A549 (cell line): ENCODE data around the gene BCL2L11. TPM values are rescaled to one million over a fixed set of nuclear protein-coding genes. Genes with fewer than 3 reads are reported as not detected.

Experiments used
- ATAC-seq, 2 experiments: fragments of 200-7000 bp in 1 of 2; fragments of >200 bp in 1 of 2; cut with Nextera tagmentation in 1 of 2; cut with Tn5 transposase in 1 of 2; 3 replicates each; pipeline versions ENCODE4 v1.8.0 to v1.9.1; 2018 to 2020; ENCODE audit warnings: mild to moderate bottlenecking in 1 of 2, moderate library complexity in 1 of 2
- CTCF ChIA-PET: fragments of 300-600 bp; sonication (Branson Sonifier 250); formaldehyde crosslinking; extraction: SDS; loops from one replicate; lab custom pipeline; 2021; ENCODE audit warnings: antibody characterized with exemption, inconsistent platforms; lab: Yijun Ruan, JAX
- POLR2A ChIA-PET: fragments of 350-600 bp; formaldehyde crosslinking; extraction: SDS; loops from one replicate; lab custom pipeline; 2021; ENCODE audit warnings: antibody characterized with exemption, inconsistent platforms; lab: Yijun Ruan, JAX
- DNase-seq, 2 experiments: peaks; one replicate each; pipeline versions ENCODE4 v3.0.0 to v3.0.0-alpha.2; 2011 to 2016; ENCODE audit warnings: low read depth in 1 of 2, low spot score in 1 of 2
- FAIRE-seq: peaks from 2 replicates; lab custom pipeline; 2011; peaks lifted over from hg19 to GRCh38; lab: Jason Lieb, UNC
- H3K27ac ChIP-seq, 2 experiments: fragments of >200 bp; sonication (Bioruptor Twin); formaldehyde crosslinking; 3 replicates each; pipeline ENCODE4 v1.5.1; 2016 to 2017
- H3K4me1 ChIP-seq: fragments of >200 bp; sonication (Bioruptor Twin); formaldehyde crosslinking; 3 replicates; pipeline ENCODE4 v1.6.1; 2016
- H3K4me2 ChIP-seq: fragments of >200 bp; sonication (Bioruptor Twin); formaldehyde crosslinking; 3 replicates; pipeline ENCODE4 v1.6.1; 2016
- H3K4me3 ChIP-seq: fragments of >200 bp; sonication (Bioruptor Twin); formaldehyde crosslinking; 3 replicates; pipeline ENCODE4 v1.5.1; 2016
- H3K9me3 ChIP-seq: fragments of >200 bp; sonication (Bioruptor Twin); formaldehyde crosslinking; 3 replicates; pipeline ENCODE4 v1.6.1; 2016
- CBX2 ChIP-seq: fragments of 200-600 bp; sonication (generic); IDR thresholded peaks from 2 replicates; pipeline ENCODE4 v1.6.1; 2016; ENCODE audit warnings: low read depth, mild to moderate bottlenecking, borderline replicate concordance
- CBX8 ChIP-seq: fragments of 200-600 bp; sonication (generic); IDR thresholded peaks from 2 replicates; pipeline ENCODE4 v1.6.1; 2016
- CHD2 ChIP-seq: fragments of 150-350 bp; IDR thresholded peaks from 2 replicates; pipeline ENCODE4 v1.6.1; 2014; ENCODE audit warnings: low read length; ENCODE audit not compliant: partially characterized antibody
- CHD4 ChIP-seq: fragments of 200-600 bp; sonication (generic); IDR thresholded peaks from 2 replicates; pipeline ENCODE4 v1.6.1; 2016; ENCODE audit warnings: antibody characterized with exemption, mild to moderate bottlenecking, borderline replicate concordance
- EHF ChIP-seq: fragments of 250-450 bp; sonication (Bioruptor Pico); IDR thresholded peaks from 2 replicates; pipeline ENCODE4 v1.5.0; 2020; ENCODE audit warnings: mild to moderate bottlenecking
- EP300 ChIP-seq, 2 experiments: fragments of >200 bp; sonication (Bioruptor Twin); formaldehyde crosslinking; IDR thresholded peaks; 2 replicates in 1 of 2; 3 replicates in 1 of 2; pipeline ENCODE4 v1.6.1; 2016 to 2017
- ESRRA ChIP-seq: fragments of 150-350 bp; IDR thresholded peaks from 2 replicates; pipeline ENCODE4 v1.6.1; 2014; ENCODE audit warnings: mild to moderate bottlenecking, low read length, borderline replicate concordance
- FOXS1 ChIP-seq: fragments of 250-450 bp; sonication (Bioruptor Pico); IDR thresholded peaks from 2 replicates; pipeline ENCODE4 v1.5.0; 2020; ENCODE audit warnings: mild to moderate bottlenecking, moderate library complexity
- GATA3 ChIP-seq: IDR thresholded peaks from 2 replicates; pipeline ENCODE4 v1.6.1; 2012; ENCODE audit warnings: borderline replicate concordance
- JUN ChIP-seq, 2 experiments: fragments of >200 bp; sonication (Bioruptor Twin); formaldehyde crosslinking; IDR thresholded peaks; 2 replicates in 1 of 2; 3 replicates in 1 of 2; pipeline ENCODE4 v1.6.1; 2016 to 2017
- JUNB ChIP-seq: fragments of >200 bp; sonication (Bioruptor Twin); formaldehyde crosslinking; IDR thresholded peaks from 2 replicates; pipeline ENCODE4 v1.6.1; 2016
- KDM5A ChIP-seq: fragments of 200-600 bp; sonication (generic); IDR thresholded peaks from 2 replicates; pipeline ENCODE4 v1.6.1; 2016; ENCODE audit warnings: antibody characterized with exemption, mild to moderate bottlenecking
- MAZ ChIP-seq: fragments of 150-350 bp; IDR thresholded peaks from 2 replicates; pipeline ENCODE4 v1.6.1; 2014; ENCODE audit warnings: antibody characterized with exemption, low read depth, low read length, borderline replicate concordance
- NPAS2 ChIP-seq: fragments of 250-450 bp; sonication (Bioruptor Pico); IDR thresholded peaks from 2 replicates; pipeline ENCODE4 v1.8.0; 2022; ENCODE audit warnings: mild to moderate bottlenecking, moderate library complexity, borderline replicate concordance
- POLR2AphosphoS2 ChIP-seq: conservative IDR thresholded peaks from 2 replicates; pipeline ENCODE4 v1.6.1; 2012; ENCODE audit warnings: low read length, improper control_type of control experiment, inconsistent platforms
- SREBF2 ChIP-seq: fragments of 450-650 bp; IDR thresholded peaks from 2 replicates; pipeline ENCODE4 v1.6.1; 2014; ENCODE audit warnings: mild to moderate bottlenecking, moderate library complexity
- TP53 ChIP-seq: fragments of 250-450 bp; sonication (Bioruptor Pico); IDR thresholded peaks from 2 replicates; pipeline ENCODE4 v1.5.0; 2021; ENCODE audit warnings: mild to moderate bottlenecking, moderate library complexity
- ZFP36 ChIP-seq: fragments of 450-650 bp; IDR thresholded peaks from 2 replicates; pipeline ENCODE4 v1.6.1; 2014; ENCODE audit warnings: borderline replicate concordance; ENCODE audit not compliant: partially characterized antibody
- ZSCAN20 ChIP-seq: fragments of 250-450 bp; sonication (Bioruptor Pico); IDR thresholded peaks from 2 replicates; pipeline ENCODE4 v1.8.0; 2022; ENCODE audit warnings: mild to moderate bottlenecking, moderate library complexity
- WGBS: methylation state at CpG from one replicate; pipeline ENCODE4 v1.1.6; 2017; ENCODE audit errors: missing lambda C conversion rate; 5-methylcytosine and 5-hydroxymethylcytosine counted together
- polyA plus RNA-seq, 4 experiments: library from polyadenylated mRNA; depleted of rRNA in 3 of 4; stranded (reverse); fragments of >200 nt; fragmentation: RNase III in 1 of 4; extraction: RNeasy Plus Mini Kit Qiagen cat#74134 plus additional on column Dnase treatment in 1 of 4; gene quantifications; 2 replicates in 3 of 4; 3 replicates in 1 of 4; pipeline ENCODE4 v1.2.3, GENCODE V29; 2011 to 2017
- TF ChIP-seq, protein P1 (sequence below): fragments of 250-450 bp; sonication (Bioruptor Pico); IDR thresholded peaks from 2 replicates; pipeline ENCODE4 v1.5.0; 2020; ENCODE audit warnings: low read depth, mild to moderate bottlenecking, moderate library complexity
- TF ChIP-seq, protein P2 (sequence below): IDR thresholded peaks from 2 replicates; pipeline ENCODE4 v1.6.1; 2012; ENCODE audit warnings: low read depth, borderline replicate concordance
- TF ChIP-seq, protein P3 (sequence below): IDR thresholded peaks from 2 replicates; pipeline ENCODE4 v1.6.1; 2012
- TF ChIP-seq, protein P4 (sequence below): fragments of >200 bp; sonication (Bioruptor Twin); formaldehyde crosslinking; IDR thresholded peaks from 3 replicates; pipeline ENCODE4 v1.5.1; 2016
- TF ChIP-seq, protein P5 (sequence below): fragments of >200 bp; sonication (Bioruptor Twin); formaldehyde crosslinking; IDR thresholded peaks from 2 replicates; pipeline ENCODE4 v1.6.1; 2016

Gene BCL2L11
- polyA plus RNA-seq, 2 of the 4 experiments (the other 2 are of a cell fraction) = 7.4 to 14.5 TPM

DNA sequence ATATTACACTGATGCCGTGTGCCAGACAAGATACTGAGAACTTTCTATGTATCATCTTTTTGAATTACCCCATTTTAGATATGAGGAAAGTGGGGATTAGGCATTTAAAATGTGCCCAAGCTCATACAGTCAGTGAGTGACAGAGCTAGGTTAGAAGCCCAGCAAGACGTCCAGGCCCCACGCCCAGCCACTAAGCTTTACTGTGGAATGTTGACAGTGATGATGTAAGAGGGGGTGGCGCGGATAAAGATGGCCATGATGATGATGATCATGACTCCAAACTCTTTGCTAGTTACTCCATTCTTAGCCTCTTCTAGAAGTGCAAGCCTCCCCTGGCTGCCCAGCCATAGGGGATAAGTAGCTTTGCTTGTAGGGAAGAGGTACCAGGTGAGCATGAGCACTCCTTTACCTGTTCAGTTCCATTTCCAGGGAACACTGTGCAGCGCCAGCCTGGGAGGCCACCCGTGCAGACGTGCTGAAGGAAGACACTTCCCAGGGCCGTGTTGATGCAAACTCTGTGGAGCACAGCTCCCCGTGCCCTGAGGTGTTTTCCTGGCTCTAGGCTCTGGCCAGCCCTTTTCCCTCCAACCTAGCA lies 65.5 kb downstream of the BCL2L11 start (continued):
- TF ChIP-seq EP300 (IDR thresholded peaks at IDR 0.05) = no peak

DNA sequence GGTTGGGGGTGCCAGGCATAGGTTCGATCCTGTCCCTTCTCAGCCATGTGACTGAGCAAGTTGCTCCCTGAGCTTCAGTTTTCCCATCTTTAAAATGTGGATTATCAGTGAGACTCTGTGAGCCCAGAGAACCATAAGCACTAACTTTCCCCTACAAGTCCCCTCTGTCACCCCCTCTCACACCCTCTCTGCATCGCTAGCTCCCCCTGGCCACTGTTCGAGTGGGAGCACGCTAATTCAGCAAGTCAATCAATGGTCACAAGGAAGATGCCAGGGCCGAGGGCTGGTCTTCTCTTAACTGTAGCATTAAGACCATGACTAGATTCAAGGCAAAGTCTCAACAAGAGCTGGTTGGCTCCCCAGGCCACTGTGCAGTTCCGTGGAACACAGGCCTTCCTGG lies 66.2 kb downstream of the BCL2L11 start:
- ATAC-seq (no peak), DNase-seq (no peak), FAIRE-seq (no peak)
- no peak overlapping the region for H3K4me2 ChIP-seq
- ChIA-PET POLR2A (no interaction called here), CTCF (interaction anchor here (0.6 to 1.2 kb wide), 3 partner anchors 10 to 70 kb away, joined by 3 read pairs; no protein-coding TSS in a partner anchor)
- H3K4me1 ChIP-seq = peaks cover 35% of the 10 kb centered on the region
- H3K9me3 ChIP-seq = no peaks in the 10 kb centered on the region
- no peak overlapping the region for H3K4me3 ChIP-seq
- no peak overlapping the region; a peak in 1 of 6 replicates for H3K27ac ChIP-seq
- WGBS = 96% methylated on average over 5 of the region's 6 CpGs
- TF ChIP-seq CHD4 = no peak
- TF ChIP-seq, protein P1, sequence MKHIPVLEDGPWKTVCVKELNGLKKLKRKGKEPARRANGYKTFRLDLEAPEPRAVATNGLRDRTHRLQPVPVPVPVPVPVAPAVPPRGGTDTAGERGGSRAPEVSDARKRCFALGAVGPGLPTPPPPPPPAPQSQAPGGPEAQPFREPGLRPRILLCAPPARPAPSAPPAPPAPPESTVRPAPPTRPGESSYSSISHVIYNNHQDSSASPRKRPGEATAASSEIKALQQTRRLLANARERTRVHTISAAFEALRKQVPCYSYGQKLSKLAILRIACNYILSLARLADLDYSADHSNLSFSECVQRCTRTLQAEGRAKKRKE (CRISPR knock-in tag) = no peak
- TF ChIP-seq, all 56 proteins: peak for 0

DNA sequence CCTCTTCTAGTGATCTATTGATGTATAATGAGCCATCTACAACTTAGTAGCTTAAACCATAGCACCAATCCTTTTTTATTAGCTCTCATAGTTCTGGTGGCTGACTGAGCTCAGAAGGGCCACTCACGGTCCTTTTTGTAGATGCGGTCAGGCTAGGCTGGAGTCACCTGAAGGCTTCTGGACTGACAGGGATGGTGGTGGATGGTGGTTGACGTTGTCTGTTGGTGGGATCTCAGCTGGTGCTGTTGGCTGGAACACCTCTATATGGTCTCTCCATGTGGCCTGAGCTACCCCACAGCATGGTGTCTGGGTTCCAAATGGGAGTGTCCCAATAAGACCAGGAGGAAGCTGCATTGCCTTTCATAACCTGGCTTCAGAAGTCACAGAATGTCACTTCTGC lies 68.0 kb downstream of the BCL2L11 start:
- no peak overlapping the region for H3K4me3 ChIP-seq
- CTCF ChIA-PET = interaction anchor here (0.6 to 1.7 kb wide), 2 partner anchors 9 to 1829 kb away, joined by 3 to 4 read pairs; no protein-coding TSS in a partner anchor
- no peak for ATAC-seq
- FAIRE-seq = no peak
- 94% methylated on average over 3 of the region's 3 CpGs for WGBS
- no peak for DNase-seq
- H3K27ac ChIP-seq = no peak overlapping the region
- TF ChIP-seq, protein P2, sequence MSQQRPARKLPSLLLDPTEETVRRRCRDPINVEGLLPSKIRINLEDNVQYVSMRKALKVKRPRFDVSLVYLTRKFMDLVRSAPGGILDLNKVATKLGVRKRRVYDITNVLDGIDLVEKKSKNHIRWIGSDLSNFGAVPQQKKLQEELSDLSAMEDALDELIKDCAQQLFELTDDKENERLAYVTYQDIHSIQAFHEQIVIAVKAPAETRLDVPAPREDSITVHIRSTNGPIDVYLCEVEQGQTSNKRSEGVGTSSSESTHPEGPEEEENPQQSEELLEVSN = no peak
- no peak for TF ChIP-seq JUNB
- TF ChIP-seq NPAS2 (CRISPR knock-in tag) = no peak
- no peak for TF ChIP-seq SREBF2
- TF ChIP-seq, protein P3, sequence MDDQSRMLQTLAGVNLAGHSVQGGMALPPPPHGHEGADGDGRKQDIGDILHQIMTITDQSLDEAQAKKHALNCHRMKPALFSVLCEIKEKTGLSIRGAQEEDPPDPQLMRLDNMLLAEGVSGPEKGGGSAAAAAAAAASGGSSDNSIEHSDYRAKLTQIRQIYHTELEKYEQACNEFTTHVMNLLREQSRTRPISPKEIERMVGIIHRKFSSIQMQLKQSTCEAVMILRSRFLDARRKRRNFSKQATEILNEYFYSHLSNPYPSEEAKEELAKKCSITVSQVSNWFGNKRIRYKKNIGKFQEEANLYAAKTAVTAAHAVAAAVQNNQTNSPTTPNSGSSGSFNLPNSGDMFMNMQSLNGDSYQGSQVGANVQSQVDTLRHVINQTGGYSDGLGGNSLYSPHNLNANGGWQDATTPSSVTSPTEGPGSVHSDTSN = no peak
- TF ChIP-seq, protein P4, sequence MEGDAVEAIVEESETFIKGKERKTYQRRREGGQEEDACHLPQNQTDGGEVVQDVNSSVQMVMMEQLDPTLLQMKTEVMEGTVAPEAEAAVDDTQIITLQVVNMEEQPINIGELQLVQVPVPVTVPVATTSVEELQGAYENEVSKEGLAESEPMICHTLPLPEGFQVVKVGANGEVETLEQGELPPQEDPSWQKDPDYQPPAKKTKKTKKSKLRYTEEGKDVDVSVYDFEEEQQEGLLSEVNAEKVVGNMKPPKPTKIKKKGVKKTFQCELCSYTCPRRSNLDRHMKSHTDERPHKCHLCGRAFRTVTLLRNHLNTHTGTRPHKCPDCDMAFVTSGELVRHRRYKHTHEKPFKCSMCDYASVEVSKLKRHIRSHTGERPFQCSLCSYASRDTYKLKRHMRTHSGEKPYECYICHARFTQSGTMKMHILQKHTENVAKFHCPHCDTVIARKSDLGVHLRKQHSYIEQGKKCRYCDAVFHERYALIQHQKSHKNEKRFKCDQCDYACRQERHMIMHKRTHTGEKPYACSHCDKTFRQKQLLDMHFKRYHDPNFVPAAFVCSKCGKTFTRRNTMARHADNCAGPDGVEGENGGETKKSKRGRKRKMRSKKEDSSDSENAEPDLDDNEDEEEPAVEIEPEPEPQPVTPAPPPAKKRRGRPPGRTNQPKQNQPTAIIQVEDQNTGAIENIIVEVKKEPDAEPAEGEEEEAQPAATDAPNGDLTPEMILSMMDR = no peak
- TF ChIP-seq TP53 = no peak
- TF ChIP-seq, all 56 proteins: peak for 0
- Histone ChIP-seq H3K4me2 (no peak overlapping the region), H3K4me1 (peaks cover 28% of the 10 kb centered on the region), H3K9me3 (no peaks in the 10 kb centered on the region)
- POLR2A ChIA-PET = no interaction called here

DNA sequence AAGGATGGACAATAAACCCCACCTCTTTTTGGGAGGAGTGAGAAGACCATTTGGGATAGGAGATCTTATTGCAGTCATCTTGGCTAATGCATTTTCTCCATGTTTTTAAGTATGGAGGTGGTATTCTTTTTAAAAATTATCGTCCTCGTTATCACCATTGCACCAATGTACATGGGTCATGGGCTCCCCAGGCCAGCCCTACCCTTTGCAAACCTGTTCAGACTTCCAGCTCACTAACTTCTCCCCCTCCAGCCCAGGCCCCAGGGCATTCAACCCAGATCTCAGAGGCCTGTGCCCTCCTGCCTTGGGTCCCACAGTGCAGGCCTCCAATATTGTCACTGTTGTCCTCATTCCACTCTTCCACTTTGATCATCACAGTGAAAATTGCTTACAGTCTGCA lies 68.4 kb downstream of the BCL2L11 start:
- H3K4me3 ChIP-seq = no peak overlapping the region
- H3K4me1 ChIP-seq = peaks cover 25% of the 10 kb centered on the region
- ATAC-seq (no peak), FAIRE-seq (no peak), DNase-seq (no peak)
- H3K27ac ChIP-seq = no peak overlapping the region
- no peak for TF ChIP-seq ESRRA
- TF ChIP-seq CBX2 = no peak
- TF ChIP-seq MAZ = no peak
- TF ChIP-seq KDM5A = no peak
- no peak for TF ChIP-seq GATA3
- TF ChIP-seq JUN (IDR thresholded peaks at IDR 0.05) = no peak
- no peak for TF ChIP-seq CHD2
- no peak for TF ChIP-seq JUNB
- TF ChIP-seq, protein P5, sequence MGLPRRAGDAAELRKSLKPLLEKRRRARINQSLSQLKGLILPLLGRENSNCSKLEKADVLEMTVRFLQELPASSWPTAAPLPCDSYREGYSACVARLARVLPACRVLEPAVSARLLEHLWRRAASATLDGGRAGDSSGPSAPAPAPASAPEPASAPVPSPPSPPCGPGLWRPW = no peak
- TF ChIP-seq POLR2AphosphoS2 = no peak
- TF ChIP-seq EHF = no peak
- TF ChIP-seq FOXS1 = no peak
- TF ChIP-seq ZSCAN20 (CRISPR knock-in tag) = no peak
- no peak for TF ChIP-seq CBX8
- no peak for TF ChIP-seq ZFP36
- WGBS = 86% methylated on average over 2 of the region's 2 CpGs
- H3K9me3 ChIP-seq = no peaks in the 10 kb centered on the region
- H3K4me2 ChIP-seq = no peak overlapping the region
- ChIA-PET CTCF (interaction anchor here (1.7 kb wide), 1 partner anchor 10 kb away, joined by 4 read pairs; no protein-coding TSS in a partner anchor), POLR2A (no interaction called here)
